Epithelial cell of esophagus (primary cell): ENCODE results near the gene PGGT1B.

Experiments used
- DNase-seq: peaks from one replicate; pipeline ENCODE4 v3.0.0; 2010; ENCODE audit warnings: low read depth
- H3K4me3 ChIP-seq: 2 replicates; pipeline ENCODE4 v1.5.1; 2011; ENCODE audit warnings: mild to moderate bottlenecking, low read length, control low read depth
- TF ChIP-seq, protein P1 (sequence below): IDR thresholded peaks from 2 replicates; pipeline ENCODE4 v1.5.1; 2011; ENCODE audit warnings: low read depth, mild to moderate bottlenecking, low read length, control low read depth, inconsistent platforms; ENCODE audit not compliant: insufficient read depth; ENCODE audit errors: missing control alignments

The PGGT1B gene

DNA sequence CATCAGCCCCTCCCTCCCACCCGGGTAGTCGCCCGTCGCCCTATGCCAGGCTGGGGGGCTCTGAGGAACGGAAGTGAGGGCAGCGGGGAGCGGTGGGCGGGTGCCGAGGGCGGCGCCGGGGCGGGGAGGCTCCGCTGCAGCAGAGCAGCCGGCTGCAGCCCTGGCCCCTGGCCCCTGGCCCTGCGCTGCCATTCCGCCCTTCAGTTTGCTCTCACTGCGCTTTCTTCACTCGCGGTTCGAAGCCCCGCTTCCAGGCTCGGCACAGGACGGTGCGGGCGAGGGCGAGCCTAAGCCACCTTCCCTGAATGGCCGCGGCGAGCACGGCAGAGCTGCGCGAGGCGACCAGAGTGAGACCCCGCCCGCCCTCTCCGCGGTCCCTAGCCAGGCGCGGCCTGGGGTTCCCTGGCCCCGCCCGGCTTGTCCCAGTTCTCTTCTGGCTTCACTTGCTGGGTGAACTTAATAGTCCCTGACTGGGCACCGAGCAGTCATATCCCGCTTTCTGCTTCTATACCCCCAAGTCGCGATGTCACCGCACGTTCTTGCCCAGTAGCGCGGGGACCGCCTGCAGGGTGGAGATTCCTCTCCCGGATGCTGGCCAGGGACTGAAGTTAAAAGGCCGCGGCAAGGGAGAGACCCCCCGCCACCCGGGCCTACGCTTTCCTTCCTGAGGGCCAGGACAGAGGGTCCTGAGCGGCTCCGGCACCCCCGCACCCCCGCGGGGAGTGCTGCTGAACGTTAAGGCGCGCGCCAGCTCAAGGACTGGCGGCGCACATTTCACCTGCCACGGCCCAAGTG, 92.3 kb downstream of the PGGT1B start:
- TF ChIP-seq, protein P1, sequence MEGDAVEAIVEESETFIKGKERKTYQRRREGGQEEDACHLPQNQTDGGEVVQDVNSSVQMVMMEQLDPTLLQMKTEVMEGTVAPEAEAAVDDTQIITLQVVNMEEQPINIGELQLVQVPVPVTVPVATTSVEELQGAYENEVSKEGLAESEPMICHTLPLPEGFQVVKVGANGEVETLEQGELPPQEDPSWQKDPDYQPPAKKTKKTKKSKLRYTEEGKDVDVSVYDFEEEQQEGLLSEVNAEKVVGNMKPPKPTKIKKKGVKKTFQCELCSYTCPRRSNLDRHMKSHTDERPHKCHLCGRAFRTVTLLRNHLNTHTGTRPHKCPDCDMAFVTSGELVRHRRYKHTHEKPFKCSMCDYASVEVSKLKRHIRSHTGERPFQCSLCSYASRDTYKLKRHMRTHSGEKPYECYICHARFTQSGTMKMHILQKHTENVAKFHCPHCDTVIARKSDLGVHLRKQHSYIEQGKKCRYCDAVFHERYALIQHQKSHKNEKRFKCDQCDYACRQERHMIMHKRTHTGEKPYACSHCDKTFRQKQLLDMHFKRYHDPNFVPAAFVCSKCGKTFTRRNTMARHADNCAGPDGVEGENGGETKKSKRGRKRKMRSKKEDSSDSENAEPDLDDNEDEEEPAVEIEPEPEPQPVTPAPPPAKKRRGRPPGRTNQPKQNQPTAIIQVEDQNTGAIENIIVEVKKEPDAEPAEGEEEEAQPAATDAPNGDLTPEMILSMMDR = no peak
- peak overlapping the region; percentile 66 for H3K4me3 ChIP-seq
- no peak for DNase-seq

DNA sequence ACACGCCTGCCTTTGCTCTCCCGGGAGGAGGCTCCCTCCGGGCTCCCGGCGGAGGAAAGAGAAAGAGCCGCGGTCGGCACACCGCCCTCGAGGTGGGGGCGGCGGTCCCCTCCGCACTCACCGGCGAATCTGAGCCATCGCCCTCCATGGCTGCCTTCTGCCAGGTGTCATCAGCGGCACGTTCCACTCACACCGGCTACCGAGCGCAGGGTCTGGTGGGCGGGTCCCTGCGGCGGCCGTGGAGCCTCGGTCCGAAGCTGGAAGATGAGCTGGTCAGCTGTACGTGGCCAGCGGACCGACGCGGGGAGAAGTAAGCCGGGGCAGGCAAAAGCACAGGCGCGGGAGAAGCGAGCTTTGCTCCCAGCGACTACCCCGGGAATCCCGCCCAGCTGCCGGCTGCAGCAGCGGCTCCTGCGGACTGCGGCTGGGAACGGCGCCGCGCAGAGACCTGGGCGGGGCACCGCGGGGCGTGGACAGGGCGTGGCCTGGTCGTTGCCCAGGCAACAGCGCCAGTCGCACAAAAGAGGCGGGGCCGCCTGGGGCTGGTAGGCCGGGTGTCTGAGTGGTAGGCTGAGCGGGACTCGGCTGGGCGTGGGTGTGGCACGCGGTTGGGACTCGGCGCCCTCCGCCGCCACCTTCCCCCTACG, 93.1 kb downstream of the PGGT1B start, which contains the start of gene TRIM36:
Gene TRIM36, minus strand, starts transcription at position 422 of the 647 bp plus-strand sequence. Its CDS starts 274 bp downstream, at position 148.
- TF ChIP-seq, protein P1 = peak; percentile 19
- DNase-seq = peak; percentile 95
- H3K4me3 ChIP-seq = peak within 1 kb of the TSS; percentile 66

DNA sequence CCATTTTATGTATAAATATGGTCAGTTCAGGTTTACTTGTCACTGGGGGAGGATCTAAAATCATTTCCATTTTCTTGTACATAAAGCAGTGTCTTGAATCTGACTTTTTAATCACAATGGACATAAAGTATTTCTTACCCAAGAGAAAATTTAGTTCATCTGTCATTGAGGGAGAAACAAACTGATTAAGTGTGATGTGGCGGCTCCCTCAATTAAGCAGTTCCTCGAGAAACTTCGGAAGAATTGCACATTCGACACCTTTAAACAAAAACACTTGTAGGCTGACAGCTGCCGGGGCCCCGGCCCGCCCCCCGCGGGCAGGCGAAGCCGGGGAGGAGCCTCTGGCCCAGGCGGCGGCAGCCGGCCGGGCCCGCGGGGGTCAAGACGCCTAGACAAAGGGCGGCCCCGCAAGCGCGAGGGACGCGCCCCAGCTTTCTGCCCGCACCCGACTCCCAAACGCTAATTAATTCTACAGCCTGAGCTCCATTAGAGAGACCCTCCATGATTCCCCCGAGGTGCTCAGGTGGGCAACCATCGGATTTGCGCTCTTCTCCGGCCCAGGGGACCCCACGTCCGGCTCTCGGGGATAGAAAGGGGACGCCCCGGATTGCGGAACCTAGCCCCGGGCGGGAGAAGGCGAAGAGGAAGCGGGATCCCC, 93.7 kb downstream of the PGGT1B start:
- TF ChIP-seq, protein P1 = no peak
- peak overlapping the region; percentile 66 for H3K4me3 ChIP-seq
- DNase-seq = peak; percentile 1

DNA sequence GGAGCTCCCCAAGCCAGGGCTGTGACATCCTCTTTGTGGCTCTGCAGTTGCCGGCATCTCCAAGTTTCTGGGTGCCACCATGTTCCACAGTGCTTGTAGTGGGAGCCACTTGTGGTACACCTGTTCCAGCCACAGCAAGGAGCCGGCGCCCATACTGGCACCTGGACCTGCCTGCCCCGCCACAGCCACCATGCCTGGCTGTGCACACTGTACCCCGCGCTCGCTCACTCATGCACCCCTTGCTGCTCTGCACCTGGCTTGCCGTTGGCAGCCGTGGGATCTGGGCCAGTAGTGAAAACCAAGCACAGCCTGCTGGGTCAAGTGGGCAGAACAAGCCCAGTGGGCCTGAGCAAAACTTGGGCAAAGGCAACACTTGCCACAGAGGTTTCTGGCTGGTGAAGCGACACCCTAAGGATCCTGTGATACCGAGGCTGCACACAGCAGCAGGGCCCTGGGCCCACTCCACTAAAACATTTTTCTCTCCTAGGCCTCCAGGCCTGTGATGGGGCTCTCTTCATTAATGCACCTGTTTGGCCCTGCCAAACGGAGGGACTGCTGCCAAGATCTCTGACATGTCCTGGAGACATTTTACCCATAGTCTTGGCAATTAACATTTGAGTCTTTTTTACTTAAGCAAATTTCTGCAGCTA, 95.8 kb downstream of the PGGT1B start:
- TF ChIP-seq, protein P1 = no peak
- DNase-seq = no peak
- H3K4me3 ChIP-seq = no peak overlapping the region

DNA sequence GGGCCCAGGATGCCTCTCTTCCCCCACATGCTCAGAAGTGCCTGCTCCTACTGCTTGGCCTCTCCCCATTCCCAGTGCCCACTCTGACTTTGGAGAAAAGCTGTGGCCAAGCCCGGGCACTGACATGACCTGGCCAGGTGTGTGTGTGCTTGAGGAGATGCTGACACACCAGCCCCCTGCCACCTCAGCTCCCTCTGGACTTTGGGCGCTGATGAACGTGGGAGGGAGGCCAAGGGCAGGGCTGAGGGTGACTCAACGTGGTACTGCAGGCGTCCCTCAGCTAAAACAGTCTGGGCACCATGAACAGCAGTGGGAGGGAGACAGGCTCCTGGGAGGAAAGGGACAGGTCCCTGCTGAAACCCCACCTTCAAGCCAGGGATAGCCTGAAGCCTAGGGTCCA, 96.9 kb downstream of the PGGT1B start:
- no peak overlapping the region for H3K4me3 ChIP-seq
- no peak for DNase-seq
- TF ChIP-seq, protein P1 = no peak

DNA sequence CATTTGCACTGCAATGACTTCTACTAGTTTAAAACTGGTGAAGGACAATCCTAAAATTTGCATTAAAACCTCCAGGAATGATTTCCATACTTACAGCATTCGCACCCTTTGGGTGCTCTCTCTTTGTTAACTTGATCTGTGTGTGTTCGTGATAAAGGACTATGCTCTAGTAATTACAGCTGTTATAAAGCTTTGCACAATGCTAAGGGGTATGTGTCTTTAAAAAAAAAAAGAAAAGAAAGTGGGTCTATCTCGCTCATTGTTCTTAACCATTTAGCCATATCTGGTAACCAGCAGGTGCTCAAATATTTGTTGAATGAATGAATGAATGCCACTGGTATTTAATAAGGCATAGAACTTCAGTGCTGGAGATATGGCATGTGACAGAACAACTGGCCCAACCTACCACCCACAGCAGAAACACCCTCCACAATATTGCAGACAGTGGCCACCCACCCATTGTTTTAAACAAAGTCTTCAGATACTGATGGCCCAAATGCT, 101.7 kb downstream of the PGGT1B start:
- TF ChIP-seq, protein P1 = no peak
- H3K4me3 ChIP-seq = no peak overlapping the region
- no peak for DNase-seq
